IMR-90 (cell line): ENCODE results near the gene STEAP3.

Source experiments
- BHLHE40 ChIP-seq: fragments of 150-350 bp; IDR thresholded peaks from 2 replicates; pipeline ENCODE4 v1.6.1; 2016; ENCODE audit warnings: mild to moderate bottlenecking, low read depth, low read length
- CTCF ChIP-seq: conservative IDR thresholded peaks from 2 replicates; pipeline ENCODE4 v1.5.1; 2012; ENCODE audit warnings: mild to moderate bottlenecking, low read depth, low read length, improper control_type of control experiment
- MXI1 ChIP-seq: IDR thresholded peaks from 2 replicates; pipeline ENCODE4 v1.6.1; 2012; ENCODE audit warnings: low read depth, mild to moderate bottlenecking, low read length, moderate library complexity, borderline replicate concordance
- RAD21 ChIP-seq: IDR thresholded peaks from 2 replicates; pipeline ENCODE4 v1.6.1; 2012; ENCODE audit warnings: low read length, improper control_type of control experiment

GRCh38 chr2:119208791-119209203, 14.8 kb upstream of the STEAP3 start:
- no peak for TF ChIP-seq BHLHE40
- TF ChIP-seq CTCF: no peak
- TF ChIP-seq MXI1: no peak
- no peak for TF ChIP-seq RAD21
